ENCODE results near the gene EFCAB3.
"Not testable (repeated sequence)": the region's sequence is repeated elsewhere in the genome, so short reads cannot be mapped to it uniquely, and the experiment has no call there.

The EFCAB3 gene

GRCh38 chr17:62465271-62465670, 84.9 kb downstream of the EFCAB3 start:
- not testable (repeated sequence) for DNase-seq

All from stimulated activated CD8-positive, alpha-beta memory T cell treated with anti-CD3 and anti-CD28 coated beads, Interleukin-4, amount 100 ng/mL, for 48 hours (primary cell).